ENCODE results near the gene AURKA. TPM values are rescaled to one million over a fixed set of nuclear protein-coding genes. Genes with fewer than 3 reads are reported as not detected.
A peak's percentile ranks its signal among the peaks of the same experiment; 100 is the strongest.

The AURKA gene
- total RNA-seq, 1 experiment from 2014 or later, result 46.8 TPM

- H3K36me3 ChIP-seq (ENCODE audit: insufficient read depth, low read length), result no peaks in the 10 kb centered on the region
- peak; percentile 29 for DNase-seq
- H3K79me2 ChIP-seq (ENCODE audit: low read length), result no peaks in the 10 kb centered on the region
- no peak overlapping the region for H3K27ac ChIP-seq (ENCODE audit: low read length)
- H3K9me3 ChIP-seq (ENCODE audit: low read length), result no peaks in the 10 kb centered on the region
- H3K27me3 ChIP-seq (ENCODE audit: low read length), result no peaks in the 10 kb centered on the region
- H3K4me2 ChIP-seq (ENCODE audit: low read depth, low read length, poor library complexity, severe bottlenecking), result no peak overlapping the region
- no peak overlapping the region for H3K4me3 ChIP-seq (ENCODE audit: low read length)
- H3K4me1 ChIP-seq (ENCODE audit: low read length), result no peaks in the 10 kb centered on the region
- H4K20me1 ChIP-seq (ENCODE audit: insufficient read depth, low read depth, low read length), result no peaks in the 10 kb centered on the region
- no peaks in the 10 kb centered on the region for H3K9me2 ChIP-seq (replicated peaks; ENCODE audit: insufficient read depth, low read length)
- H2AFZ ChIP-seq (ENCODE audit: low read length), result no peak overlapping the region
- H3K9ac ChIP-seq (ENCODE audit: low read length), result no peak overlapping the region
These were observed 68.8 kb downstream of the AURKA start for GRCh38 chr20:56323206-56323605.

GRCh38 chr20:56322681-56323080, 69.3 kb downstream of the AURKA start:
- H3K9me3 ChIP-seq (ENCODE audit: low read length), result no peaks in the 10 kb centered on the region
- no peaks in the 10 kb centered on the region for H3K9me2 ChIP-seq (replicated peaks; ENCODE audit: insufficient read depth, low read length)
- H4K20me1 ChIP-seq (ENCODE audit: insufficient read depth, low read depth, low read length), result no peaks in the 10 kb centered on the region
- no peaks in the 10 kb centered on the region for H3K27me3 ChIP-seq (ENCODE audit: low read length)
- no peak overlapping the region for H3K4me2 ChIP-seq (ENCODE audit: low read depth, low read length, poor library complexity, severe bottlenecking)
- no peak overlapping the region for H3K4me3 ChIP-seq (ENCODE audit: low read length)
- no peak overlapping the region for H3K27ac ChIP-seq (ENCODE audit: low read length)
- H3K9ac ChIP-seq (ENCODE audit: low read length), result no peak overlapping the region
- DNase-seq, result peak; percentile 24
- H2AFZ ChIP-seq (ENCODE audit: low read length), result no peak overlapping the region
- H3K79me2 ChIP-seq (ENCODE audit: low read length), result no peaks in the 10 kb centered on the region
- no peaks in the 10 kb centered on the region for H3K36me3 ChIP-seq (ENCODE audit: insufficient read depth, low read length)
- H3K4me1 ChIP-seq (ENCODE audit: low read length), result no peaks in the 10 kb centered on the region

Other genes with a start within 250 kb of the AURKA start
- not detected in 2 replicates for gene MC3R, start 143.5 kb downstream of the AURKA start, total RNA-seq (2014; rRNA removed; shearing (Covaris generic); ENCODE audit: low replicate concordance)
- not detected in 2 replicates for gene FAM210B, start 33.2 kb downstream of the AURKA start, total RNA-seq (2014; rRNA removed; shearing (Covaris generic); ENCODE audit: low replicate concordance)
- gene CSTF1, start 430 bp upstream of the AURKA start, total RNA-seq (2014; rRNA removed; shearing (Covaris generic); ENCODE audit: low replicate concordance), result 41.5 and 75.2 TPM in 2 replicates
- gene CASS4, start 20.0 kb upstream of the AURKA start, total RNA-seq (2014; rRNA removed; shearing (Covaris generic); ENCODE audit: low replicate concordance), result not detected in 2 replicates
- 43.3 and 46.0 TPM in 2 replicates for gene RTF2, start 76.4 kb upstream of the AURKA start, total RNA-seq (2014; rRNA removed; shearing (Covaris generic); ENCODE audit: low replicate concordance)
- 0.25 TPM in 1 of 2 replicates, not detected in the other for gene FAM209A, start 132.5 kb upstream of the AURKA start, total RNA-seq (2014; rRNA removed; shearing (Covaris generic); ENCODE audit: low replicate concordance)
- gene FAM209B, start 141.0 kb upstream of the AURKA start, total RNA-seq (2014; rRNA removed; shearing (Covaris generic); ENCODE audit: low replicate concordance), result 0.60 TPM in 1 of 2 replicates, not detected in the other
- gene TFAP2C, start 237.1 kb upstream of the AURKA start, total RNA-seq (2014; rRNA removed; shearing (Covaris generic); ENCODE audit: low replicate concordance), result not detected in 2 replicates